ENCODE results near the gene ADARB2.

DNA sequence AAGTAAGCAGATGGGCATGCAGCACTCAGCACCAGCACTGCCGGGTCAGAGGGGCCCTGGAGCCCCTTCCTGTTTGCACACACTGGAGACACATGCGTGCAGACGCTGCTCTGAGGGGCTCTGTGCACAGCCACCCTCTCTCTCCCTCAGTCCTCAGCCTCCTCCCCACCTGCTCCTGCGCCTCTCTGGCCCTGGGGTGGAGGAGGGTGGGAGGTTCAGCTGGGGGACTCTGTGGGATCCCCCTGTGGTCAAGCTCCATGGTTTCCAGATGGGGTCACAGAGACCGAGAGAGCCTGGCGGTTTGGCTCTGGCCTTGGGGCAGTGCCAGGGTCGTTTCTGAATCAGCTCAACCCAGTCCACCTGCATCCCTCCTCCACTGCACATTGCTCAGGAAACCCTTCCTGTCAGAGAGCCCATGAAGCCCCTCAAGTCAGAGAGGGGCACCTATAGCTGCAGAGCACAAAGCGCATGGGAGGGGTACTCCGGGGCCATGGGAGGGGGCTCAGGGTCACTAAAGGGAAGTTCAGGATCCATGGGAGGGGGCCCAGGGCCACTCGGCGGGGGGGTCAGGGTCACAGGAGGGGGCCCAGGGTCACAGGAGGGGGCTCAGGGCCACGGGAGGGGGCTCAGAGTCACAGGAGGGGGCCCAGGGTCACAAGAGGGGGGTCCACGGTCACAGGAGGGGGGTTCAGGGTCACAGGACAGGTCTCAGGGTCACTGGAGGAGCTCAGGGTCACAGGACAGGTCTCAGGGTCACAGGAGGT, 161.7 kb downstream of the ADARB2 start:
- TF ChIP-seq, protein P1, sequence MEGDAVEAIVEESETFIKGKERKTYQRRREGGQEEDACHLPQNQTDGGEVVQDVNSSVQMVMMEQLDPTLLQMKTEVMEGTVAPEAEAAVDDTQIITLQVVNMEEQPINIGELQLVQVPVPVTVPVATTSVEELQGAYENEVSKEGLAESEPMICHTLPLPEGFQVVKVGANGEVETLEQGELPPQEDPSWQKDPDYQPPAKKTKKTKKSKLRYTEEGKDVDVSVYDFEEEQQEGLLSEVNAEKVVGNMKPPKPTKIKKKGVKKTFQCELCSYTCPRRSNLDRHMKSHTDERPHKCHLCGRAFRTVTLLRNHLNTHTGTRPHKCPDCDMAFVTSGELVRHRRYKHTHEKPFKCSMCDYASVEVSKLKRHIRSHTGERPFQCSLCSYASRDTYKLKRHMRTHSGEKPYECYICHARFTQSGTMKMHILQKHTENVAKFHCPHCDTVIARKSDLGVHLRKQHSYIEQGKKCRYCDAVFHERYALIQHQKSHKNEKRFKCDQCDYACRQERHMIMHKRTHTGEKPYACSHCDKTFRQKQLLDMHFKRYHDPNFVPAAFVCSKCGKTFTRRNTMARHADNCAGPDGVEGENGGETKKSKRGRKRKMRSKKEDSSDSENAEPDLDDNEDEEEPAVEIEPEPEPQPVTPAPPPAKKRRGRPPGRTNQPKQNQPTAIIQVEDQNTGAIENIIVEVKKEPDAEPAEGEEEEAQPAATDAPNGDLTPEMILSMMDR (IDR thresholded peaks at IDR 0.05) = no peak
- TF ChIP-seq ZFX (IDR thresholded peaks at IDR 0.05; ENCODE audit: borderline replicate concordance) = no peak
